ENCODE measurements around the gene CACNA1F.

Gene CACNA1F

GRCh38 chrX:49155243-49155899 is 77.8 kb downstream of the CACNA1F start:
- peak; percentile 64 for DNase-seq (ENCODE audit: low read depth)
- TF ChIP-seq, protein P1, sequence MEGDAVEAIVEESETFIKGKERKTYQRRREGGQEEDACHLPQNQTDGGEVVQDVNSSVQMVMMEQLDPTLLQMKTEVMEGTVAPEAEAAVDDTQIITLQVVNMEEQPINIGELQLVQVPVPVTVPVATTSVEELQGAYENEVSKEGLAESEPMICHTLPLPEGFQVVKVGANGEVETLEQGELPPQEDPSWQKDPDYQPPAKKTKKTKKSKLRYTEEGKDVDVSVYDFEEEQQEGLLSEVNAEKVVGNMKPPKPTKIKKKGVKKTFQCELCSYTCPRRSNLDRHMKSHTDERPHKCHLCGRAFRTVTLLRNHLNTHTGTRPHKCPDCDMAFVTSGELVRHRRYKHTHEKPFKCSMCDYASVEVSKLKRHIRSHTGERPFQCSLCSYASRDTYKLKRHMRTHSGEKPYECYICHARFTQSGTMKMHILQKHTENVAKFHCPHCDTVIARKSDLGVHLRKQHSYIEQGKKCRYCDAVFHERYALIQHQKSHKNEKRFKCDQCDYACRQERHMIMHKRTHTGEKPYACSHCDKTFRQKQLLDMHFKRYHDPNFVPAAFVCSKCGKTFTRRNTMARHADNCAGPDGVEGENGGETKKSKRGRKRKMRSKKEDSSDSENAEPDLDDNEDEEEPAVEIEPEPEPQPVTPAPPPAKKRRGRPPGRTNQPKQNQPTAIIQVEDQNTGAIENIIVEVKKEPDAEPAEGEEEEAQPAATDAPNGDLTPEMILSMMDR (IDR thresholded peaks at IDR 0.05; ENCODE audit: control insufficient read depth, extremely low read depth, insufficient read depth), result no peak
- H3K4me3 ChIP-seq (ENCODE audit: low read depth, low read length), result peak overlapping the region; percentile 54
